IPS-15b (cell line): Measurements from ENCODE around the gene CAPN2.
A peak's percentile ranks its signal among the peaks of the same experiment; 100 is the strongest.
"Not testable (repeated sequence)": the region's sequence is repeated elsewhere in the genome, so short reads cannot be mapped to it uniquely, and the experiment has no call there.

Experiments
- H3K27me3 ChIP-seq: one replicate; pipeline ENCODE4 v1.6.1; 2013; ENCODE audit warnings: low read length; ENCODE audit not compliant: control insufficient read depth, insufficient read depth
- H3K36me3 ChIP-seq: one replicate; pipeline ENCODE4 v1.6.1; 2013; ENCODE audit warnings: low read length; ENCODE audit not compliant: control insufficient read depth, insufficient read depth
- H3K4me1 ChIP-seq: one replicate; pipeline ENCODE4 v1.6.1; 2013; ENCODE audit warnings: mild to moderate bottlenecking, low read length; ENCODE audit not compliant: control insufficient read depth, insufficient read depth
- H3K4me3 ChIP-seq: one replicate; pipeline ENCODE4 v1.5.1; 2013; ENCODE audit warnings: low read depth, low read length
- H3K9ac ChIP-seq: one replicate; pipeline ENCODE4 v1.6.1; 2013; ENCODE audit warnings: low read depth, mild to moderate bottlenecking, low read length
- H3K9me3 ChIP-seq: one replicate; pipeline ENCODE4 v1.6.1; 2013; ENCODE audit warnings: mild to moderate bottlenecking, low read length; ENCODE audit not compliant: control insufficient read depth, insufficient read depth

The CAPN2 gene

DNA sequence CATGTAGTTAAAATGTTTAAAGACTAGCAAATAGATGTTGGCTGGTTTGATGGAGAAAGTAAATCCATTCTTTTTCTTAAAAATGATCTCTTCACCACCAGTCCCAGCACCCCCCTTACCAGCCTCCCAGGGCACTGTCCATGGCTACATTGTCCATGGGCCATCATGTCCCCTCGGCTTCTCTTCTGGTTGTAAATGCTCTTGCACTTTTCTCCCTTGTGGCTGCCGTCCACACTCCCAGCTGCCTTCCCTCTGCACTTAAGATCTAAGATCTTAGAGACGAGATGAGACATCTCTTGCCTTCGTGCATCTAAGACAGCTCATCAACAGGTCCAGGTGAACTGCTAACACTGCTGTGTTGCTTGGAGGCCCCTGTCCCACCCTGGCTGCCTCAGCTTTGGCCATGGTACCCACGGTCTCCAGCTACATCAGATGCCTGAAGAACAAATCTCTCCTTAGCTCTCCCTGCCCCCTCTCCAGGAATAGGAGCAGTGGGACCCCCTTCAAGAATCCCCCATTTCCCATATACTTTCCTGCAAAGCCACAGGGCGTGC is 11.1 kb downstream of the CAPN2 start:
- peaks cover 42% of the 10 kb centered on the region for H3K27me3 ChIP-seq
- H3K9me3 ChIP-seq = no peaks in the 10 kb centered on the region
- H3K9ac ChIP-seq = no peak overlapping the region
- H3K36me3 ChIP-seq = peaks cover 3% of the 10 kb centered on the region
- H3K4me1 ChIP-seq = peaks cover 23% of the 10 kb centered on the region
- H3K4me3 ChIP-seq = no peak overlapping the region

DNA sequence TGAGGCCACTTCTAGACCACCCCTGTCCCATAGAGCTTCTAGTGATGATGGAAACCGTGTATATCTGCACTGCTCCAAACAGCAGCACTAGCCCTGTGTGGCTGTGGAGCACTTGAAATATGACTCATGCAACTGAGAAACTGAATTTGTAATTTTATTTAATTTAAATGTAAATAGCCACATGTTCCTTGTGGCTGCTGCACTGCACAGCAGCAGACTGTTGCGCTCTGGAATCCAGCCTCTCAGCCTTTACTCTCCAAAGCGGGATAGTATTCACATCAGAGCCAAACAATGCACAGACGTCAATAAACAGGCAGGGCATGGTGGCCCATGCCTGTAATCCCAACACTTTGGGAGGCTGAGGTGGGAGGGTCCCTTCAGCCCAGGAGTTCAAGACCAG is 12.0 kb downstream of the CAPN2 start:
- Histone ChIP-seq H3K9ac (no peak overlapping the region), H3K36me3 (peaks cover 3% of the 10 kb centered on the region), H3K27me3 (peaks cover 48% of the 10 kb centered on the region), H3K4me3 (no peak overlapping the region), H3K9me3 (no peaks in the 10 kb centered on the region), H3K4me1 (peaks cover 20% of the 10 kb centered on the region)

DNA sequence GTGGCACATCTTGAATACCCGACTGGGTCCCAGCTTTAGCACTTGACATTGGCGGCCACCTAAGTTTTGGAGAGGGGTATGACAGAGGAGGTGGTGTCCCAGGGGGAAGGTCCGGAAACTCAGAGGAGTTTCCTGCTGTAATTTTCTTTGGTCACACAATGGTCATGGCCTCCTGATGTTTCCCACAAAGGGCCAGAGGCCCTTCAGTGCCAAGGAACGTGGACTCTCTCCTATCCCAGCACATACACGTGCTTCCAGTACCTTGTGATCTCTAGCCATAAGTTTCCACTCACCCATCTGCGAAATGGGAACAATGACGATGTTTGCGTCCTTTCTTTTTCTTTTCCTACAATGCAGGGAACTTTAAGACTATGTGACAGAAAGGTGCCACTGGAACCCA is 13.2 kb downstream of the CAPN2 start:
- no peak overlapping the region for H3K4me3 ChIP-seq
- H3K4me1 ChIP-seq = peaks cover 26% of the 10 kb centered on the region
- H3K9me3 ChIP-seq = no peaks in the 10 kb centered on the region
- peaks cover 50% of the 10 kb centered on the region for H3K27me3 ChIP-seq
- H3K9ac ChIP-seq = no peak overlapping the region
- H3K36me3 ChIP-seq = peaks cover 3% of the 10 kb centered on the region

DNA sequence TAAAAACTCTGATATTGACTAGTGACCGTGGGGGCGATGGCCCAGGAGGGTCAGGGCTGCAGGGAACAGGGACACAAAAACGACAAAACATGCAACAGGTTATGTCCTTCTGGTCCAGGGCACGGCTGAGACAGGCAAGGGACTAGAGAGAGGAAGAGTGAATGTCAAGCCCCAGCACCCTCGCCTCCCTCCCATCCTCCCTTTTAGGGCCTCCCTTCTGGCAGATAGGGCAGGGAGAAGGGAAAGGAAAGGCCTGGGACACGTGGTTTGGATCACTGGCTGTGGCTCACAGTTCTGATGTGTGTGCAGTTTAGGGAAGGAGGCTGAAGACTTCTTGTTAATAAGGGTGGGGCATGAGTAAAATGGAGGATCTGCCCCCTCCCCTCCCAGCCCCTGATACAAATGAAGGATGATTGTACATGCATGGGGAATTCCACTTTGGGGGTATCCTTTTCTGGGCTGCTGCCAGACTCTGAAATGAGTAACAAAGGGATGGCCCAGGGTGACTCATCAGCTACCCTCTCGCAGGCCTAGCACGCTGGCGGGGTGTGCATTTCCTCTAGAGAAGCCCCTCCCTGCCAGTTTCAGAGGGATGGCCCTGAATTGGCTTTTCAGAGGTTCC is 14.2 kb downstream of the CAPN2 start:
- H3K4me1 ChIP-seq = peaks cover 34% of the 10 kb centered on the region
- H3K36me3 ChIP-seq = peaks cover 3% of the 10 kb centered on the region
- no peak overlapping the region for H3K9ac ChIP-seq
- H3K9me3 ChIP-seq = no peaks in the 10 kb centered on the region
- peak overlapping the region; percentile 2 for H3K4me3 ChIP-seq
- H3K27me3 ChIP-seq = peaks cover 50% of the 10 kb centered on the region

DNA sequence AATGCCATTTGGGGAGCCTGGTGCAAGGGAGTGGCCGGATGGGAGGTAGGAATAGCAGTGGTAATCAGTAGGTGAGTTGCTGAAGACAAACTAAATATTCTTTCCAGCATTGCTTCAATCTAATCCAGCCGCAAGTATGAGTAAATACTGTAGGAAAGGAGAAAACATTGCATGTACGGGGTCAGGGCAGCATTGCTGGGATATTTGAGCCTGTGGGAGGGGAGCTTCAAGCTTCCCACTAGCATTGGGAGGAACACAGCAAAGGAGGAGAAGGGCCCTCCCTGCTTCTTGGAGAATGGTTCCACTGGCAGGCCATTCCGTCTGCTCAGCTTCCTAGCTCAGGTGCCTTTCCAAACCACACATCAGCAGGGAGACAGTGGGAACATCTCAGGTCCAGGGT is 15.2 kb downstream of the CAPN2 start:
- peaks cover 52% of the 10 kb centered on the region for H3K27me3 ChIP-seq
- peaks cover 34% of the 10 kb centered on the region for H3K4me1 ChIP-seq
- peaks cover 3% of the 10 kb centered on the region for H3K36me3 ChIP-seq
- no peaks in the 10 kb centered on the region for H3K9me3 ChIP-seq
- no peak overlapping the region for H3K4me3 ChIP-seq
- H3K9ac ChIP-seq = no peak overlapping the region

DNA sequence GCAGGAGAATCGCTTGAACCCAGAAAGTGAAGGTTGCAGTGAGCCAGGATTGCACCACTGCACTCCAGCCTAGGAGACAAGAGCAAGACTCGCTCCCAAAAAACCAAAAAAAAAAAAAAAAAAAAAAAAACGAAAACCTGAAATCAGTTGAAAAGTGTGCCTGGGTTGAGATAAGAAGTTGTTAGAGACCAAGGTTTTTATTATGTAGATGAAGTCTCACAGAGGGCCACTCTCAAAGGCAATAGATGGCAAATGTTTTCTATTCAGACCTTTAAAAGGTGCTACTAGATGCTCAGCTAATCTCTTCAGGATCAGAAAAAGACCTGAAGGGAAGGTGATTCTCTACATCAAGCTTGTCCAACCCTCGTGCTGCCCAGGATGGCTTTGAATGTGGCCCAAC is 17.6 kb downstream of the CAPN2 start:
- Histone ChIP-seq H3K9me3 (no peaks in the 10 kb centered on the region), H3K27me3 (peaks cover 46% of the 10 kb centered on the region), H3K4me1 (peaks cover 52% of the 10 kb centered on the region), H3K9ac (no peak overlapping the region), H3K4me3 (no peak overlapping the region), H3K36me3 (peaks cover 3% of the 10 kb centered on the region)

DNA sequence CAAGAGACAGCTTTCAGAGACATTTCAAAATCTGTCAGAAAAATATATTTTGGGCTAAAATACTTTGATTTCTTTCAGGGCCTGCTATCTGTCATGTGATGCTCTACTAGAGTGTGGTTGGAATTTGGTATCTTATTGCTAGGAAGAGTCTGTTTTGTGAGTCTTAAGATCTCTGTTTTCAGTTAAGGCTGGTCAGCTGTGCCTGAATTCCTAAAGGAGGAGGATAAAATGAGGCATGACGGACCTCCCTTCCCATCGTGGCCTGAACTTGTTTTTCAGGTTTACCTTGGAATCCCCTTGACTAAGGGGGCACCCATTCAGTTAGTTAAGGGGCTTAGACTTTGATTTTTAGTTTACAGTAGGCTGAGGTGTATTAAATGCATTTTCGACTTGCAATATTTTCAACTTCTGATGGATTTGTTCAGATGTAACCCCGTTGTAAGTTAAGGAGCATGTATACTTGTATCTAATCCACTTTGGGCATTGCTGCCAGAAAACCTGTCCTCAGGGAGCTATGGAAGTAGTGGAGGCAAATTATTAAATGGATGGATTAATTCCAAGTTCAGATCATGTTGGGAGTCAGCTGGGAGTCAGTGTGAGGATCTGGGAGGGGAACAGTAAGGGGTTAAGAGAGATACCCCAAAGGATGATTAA is 18.3 kb downstream of the CAPN2 start:
- Histone ChIP-seq H3K4me1 (peaks cover 52% of the 10 kb centered on the region), H3K36me3 (peaks cover 3% of the 10 kb centered on the region)

DNA sequence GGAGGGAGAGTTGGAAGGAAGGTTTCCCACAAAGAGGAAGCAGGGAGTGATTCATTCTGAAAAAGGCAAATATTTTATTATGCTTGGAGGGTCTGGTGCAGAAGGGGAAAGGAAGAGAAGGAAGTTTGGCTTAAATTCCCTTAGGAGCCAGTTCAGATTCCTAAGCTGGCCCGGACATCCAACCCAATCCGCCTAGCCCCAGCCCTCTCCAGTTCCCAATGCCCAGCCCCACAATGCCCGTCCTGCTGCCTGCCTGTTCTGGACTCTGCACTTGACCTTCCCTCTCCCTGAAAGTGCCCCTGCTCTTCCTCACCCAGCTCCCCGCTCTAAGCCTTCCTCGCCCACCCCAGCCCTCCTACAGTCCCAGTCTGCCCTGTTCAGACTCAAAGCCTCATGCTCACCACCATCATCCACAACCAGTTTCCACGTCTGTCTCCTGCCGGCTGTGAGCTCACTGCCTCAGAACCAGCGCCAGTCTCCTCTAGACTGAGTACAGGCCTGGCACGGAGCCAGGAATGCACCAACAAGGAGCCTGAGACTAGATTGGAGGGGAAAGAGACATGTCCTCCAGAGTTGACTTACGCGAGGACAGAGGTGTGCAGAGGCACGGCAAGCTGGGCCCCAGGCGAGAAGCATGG is 18.9 kb downstream of the CAPN2 start:
- no peaks in the 10 kb centered on the region for H3K9me3 ChIP-seq
- peaks cover 48% of the 10 kb centered on the region for H3K4me1 ChIP-seq
- peaks cover 3% of the 10 kb centered on the region for H3K36me3 ChIP-seq
- H3K4me3 ChIP-seq = no peak overlapping the region
- H3K9ac ChIP-seq = no peak overlapping the region
- H3K27me3 ChIP-seq = peaks cover 46% of the 10 kb centered on the region

More for the DNA sequence above, 18.3 kb downstream of the CAPN2 start:
- peaks cover 46% of the 10 kb centered on the region for H3K27me3 ChIP-seq
- no peaks in the 10 kb centered on the region for H3K9me3 ChIP-seq
- no peak overlapping the region for H3K9ac ChIP-seq
- H3K4me3 ChIP-seq = no peak overlapping the region

DNA sequence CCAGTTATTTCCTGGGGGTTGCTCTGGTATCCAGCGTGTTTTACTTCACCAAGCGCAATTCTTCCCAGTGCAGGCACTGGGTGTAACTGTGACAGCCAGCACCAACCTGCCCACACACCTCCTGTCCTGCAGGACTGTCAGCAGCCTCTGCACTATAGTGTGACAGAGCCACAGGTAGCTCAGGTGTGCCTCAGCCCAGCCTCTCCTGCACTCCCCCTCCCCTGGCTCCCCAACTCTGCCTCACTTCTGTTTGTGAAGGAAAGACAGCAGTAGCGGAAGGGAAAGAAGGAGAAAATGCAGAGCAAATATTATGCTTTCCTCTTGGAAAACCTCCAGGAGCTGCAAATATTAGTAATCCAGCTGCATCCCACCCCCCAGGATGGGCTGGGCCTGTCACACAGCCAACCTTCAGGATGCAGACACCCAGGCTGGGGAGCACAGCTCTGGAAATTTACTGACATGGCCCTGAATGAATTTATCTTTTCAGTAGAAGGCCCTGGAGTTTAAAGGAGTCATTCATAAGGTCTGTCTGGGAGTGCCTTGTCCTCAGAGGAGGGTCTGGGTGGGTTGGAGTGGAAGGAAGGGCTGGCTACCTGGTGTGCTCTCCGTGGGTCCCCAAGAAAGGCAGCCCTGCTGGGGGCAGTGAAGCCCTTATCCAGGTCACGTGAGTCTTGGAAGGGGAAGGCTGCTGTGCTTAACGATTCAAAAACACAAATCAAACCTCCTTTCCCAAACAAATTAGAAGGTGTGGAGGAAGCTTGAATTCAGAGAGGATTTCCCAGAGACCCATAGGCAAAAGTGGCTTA is 20.9 kb downstream of the CAPN2 start:
- Histone ChIP-seq H3K9ac (no peak overlapping the region), H3K4me3 (no peak overlapping the region), H3K9me3 (no peaks in the 10 kb centered on the region), H3K36me3 (no peaks in the 10 kb centered on the region), H3K27me3 (peaks cover 32% of the 10 kb centered on the region), H3K4me1 (peaks cover 33% of the 10 kb centered on the region)

DNA sequence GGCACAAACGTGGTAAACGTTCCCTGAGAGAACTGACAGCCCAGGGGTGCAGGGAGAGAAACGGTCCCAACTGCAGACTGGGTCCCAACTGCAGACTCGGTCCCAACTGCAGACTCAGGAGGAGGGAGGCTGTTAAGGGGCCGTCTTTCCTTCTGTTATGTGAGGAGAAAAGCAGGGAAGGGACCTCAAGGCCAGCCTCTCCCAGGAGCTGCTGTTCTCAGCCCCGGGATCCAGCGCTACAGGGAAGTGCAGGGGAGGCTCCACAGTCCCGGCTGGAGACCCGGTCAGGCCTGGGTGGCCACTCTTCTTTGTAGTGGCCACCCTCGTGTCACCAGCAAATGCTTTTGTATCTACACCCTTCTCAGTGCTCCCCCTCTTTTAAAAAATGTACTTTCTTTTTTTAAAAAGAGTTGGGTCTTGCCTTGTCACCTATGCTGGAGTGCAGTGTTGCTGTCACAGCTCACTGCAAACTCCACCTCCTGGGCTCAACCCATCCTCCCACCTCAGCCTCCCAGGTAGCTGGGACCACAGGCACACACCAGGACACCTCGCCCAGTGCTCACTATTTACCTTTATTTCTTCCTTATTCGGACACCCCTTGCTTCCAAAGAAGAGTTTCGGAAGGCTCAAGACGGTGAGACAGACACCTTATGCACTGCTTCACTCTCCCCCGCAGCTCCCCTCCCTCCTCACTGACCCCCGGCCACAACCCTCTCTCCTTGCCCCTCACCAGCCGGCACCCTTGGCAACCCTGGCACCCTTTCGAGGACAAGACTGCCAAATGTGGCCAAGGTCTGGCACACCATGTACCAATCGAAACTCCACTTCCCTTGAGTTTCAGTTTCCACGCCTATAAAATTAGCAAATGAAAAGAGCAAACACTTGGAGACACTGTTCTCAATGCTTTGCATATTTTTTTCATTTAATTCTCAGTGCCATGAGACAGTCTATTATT is 21.8 kb downstream of the CAPN2 start:
- Histone ChIP-seq H3K4me1 (peaks cover 33% of the 10 kb centered on the region), H3K9ac (no peak overlapping the region), H3K27me3 (peaks cover 22% of the 10 kb centered on the region), H3K9me3 (no peaks in the 10 kb centered on the region), H3K4me3 (no peak overlapping the region), H3K36me3 (no peaks in the 10 kb centered on the region)

DNA sequence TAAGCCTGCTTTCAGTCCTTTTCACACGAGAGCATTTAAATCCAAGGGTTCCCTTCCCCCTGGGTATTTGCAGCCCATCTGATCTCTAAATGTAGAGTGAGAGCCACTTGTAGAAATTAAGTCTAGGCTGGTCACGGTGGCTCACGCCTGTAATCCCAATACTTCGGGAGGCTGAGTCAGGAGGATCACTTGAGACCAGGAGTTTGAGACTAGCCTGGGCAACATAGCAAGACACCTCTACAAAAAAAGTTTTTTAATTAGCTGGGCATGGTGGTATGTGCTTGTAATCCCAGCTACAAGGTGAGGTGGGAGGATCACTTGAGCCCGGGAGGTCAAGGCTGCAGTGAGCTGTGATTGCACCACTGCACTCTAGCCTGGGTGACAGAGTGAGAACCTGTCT is 24.3 kb downstream of the CAPN2 start:
- H3K36me3 ChIP-seq = not testable (repeated sequence)

More for the DNA sequence above, 24.3 kb downstream of the CAPN2 start:
- H3K27me3 ChIP-seq, H3K4me3 ChIP-seq, H3K9me3 ChIP-seq, H3K9ac ChIP-seq: not testable (repeated sequence)
- H3K4me1 ChIP-seq = peaks cover 20% of the 10 kb centered on the region
